Measurements from ENCODE around the gene RNF125.

RNF125 gene

DNA sequence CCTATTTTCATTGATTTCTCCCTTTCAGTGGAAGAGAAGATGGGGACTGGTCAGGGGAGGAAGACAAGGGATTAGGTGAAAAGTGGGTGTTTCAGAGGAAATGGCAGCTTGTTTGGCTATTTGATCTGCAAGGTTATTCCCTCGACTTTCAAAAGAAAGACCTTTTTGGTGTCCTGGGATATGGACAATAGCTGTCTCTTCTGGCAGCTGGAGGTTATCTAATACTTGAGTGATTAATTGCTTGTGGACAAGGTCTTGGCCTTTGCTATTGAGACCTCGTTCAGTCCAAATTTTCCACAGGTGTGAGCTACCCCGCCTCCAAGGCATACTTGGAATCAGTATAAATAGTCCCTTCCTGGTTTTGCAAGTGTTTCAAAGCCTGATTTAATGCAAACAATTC, 42.4 kb upstream of the RNF125 start:
- Histone ChIP-seq H3K9me3 (ENCODE audit: control insufficient read depth, insufficient read depth, low read depth, low read length) (no peaks in the 10 kb centered on the region), H3K36me3 (ENCODE audit: control insufficient read depth in 2 of 2, insufficient read depth in 1 of 2, low read length in 2 of 2) (no peaks in the 10 kb centered on the region)

GRCh38 chr18:31977270-31977872, 41.3 kb upstream of the RNF125 start:
- H3K36me3 ChIP-seq (ENCODE audit: control insufficient read depth in 2 of 2, insufficient read depth in 1 of 2, low read length in 2 of 2) = no peaks in the 10 kb centered on the region
- no peak overlapping the region for H3K4me3 ChIP-seq (ENCODE audit: low read depth, low read length)
- ChIA-PET CTCF (interaction anchor here (0.6 to 2.4 kb wide), 42 partner anchors 10 to 1008 kb away, joined by 3 to 19 read pairs (median 4); partner anchors contain the start of genes RNF125 and TRAPPC8), POLR2A (interaction anchor here (1.3 kb wide), 1 partner anchor 34 kb away, joined by 3 read pairs; the partner anchor contains the start of gene TRAPPC8)
- H3K9me3 ChIP-seq (ENCODE audit: control insufficient read depth, insufficient read depth, low read depth, low read length) = no peaks in the 10 kb centered on the region
- TF ChIP-seq CTCF (tag by site-specific recombination; IDR thresholded peaks at IDR 0.05) = 0 out of 2 replicates have a peak, but pooled peaks have one; percentile 23
- TF ChIP-seq ZNF654 (tag by site-specific recombination; IDR thresholded peaks at IDR 0.05; ENCODE audit: low read depth) = peak; percentile 70
- TF ChIP-seq ZNF473 (tag by site-specific recombination; IDR thresholded peaks at IDR 0.05) = no peak
- no peaks in the 10 kb centered on the region for H3K4me1 ChIP-seq (ENCODE audit: control insufficient read depth, insufficient read depth, low read length)
- H3K27ac ChIP-seq (ENCODE audit: extremely low read depth, low read depth, low read length) = no peak overlapping the region

More for the DNA sequence above, 42.4 kb upstream of the RNF125 start:
- POLR2A ChIA-PET = interaction anchor here (1.3 kb wide), 1 partner anchor 34 kb away, joined by 3 read pairs; the partner anchor contains the start of gene TRAPPC8
- Histone ChIP-seq H3K4me3 (ENCODE audit: low read depth, low read length) (no peak overlapping the region), H3K27ac (ENCODE audit: extremely low read depth, low read depth, low read length) (no peak overlapping the region), H3K4me1 (ENCODE audit: control insufficient read depth, insufficient read depth, low read length) (no peaks in the 10 kb centered on the region)
- CTCF ChIA-PET = interaction anchor here (0.7 to 2.4 kb wide), 17 partner anchors 9 to 1006 kb away, joined by 3 to 19 read pairs (median 5); partner anchors contain the start of gene RNF125
- TF ChIP-seq ZNF610 (tag by site-specific recombination; IDR thresholded peaks at IDR 0.05; ENCODE audit: borderline replicate concordance) (no peak), ZNF629 (tag by site-specific recombination; IDR thresholded peaks at IDR 0.05) (no peak), ZNF423 (tag by site-specific recombination; IDR thresholded peaks at IDR 0.05) (no peak), ZNF792 (tag by site-specific recombination; IDR thresholded peaks at IDR 0.05) (no peak), TRIM28 (IDR thresholded peaks at IDR 0.05; ENCODE audit: borderline replicate concordance, low read length) (no peak), ZBTB1 (tag by site-specific recombination; IDR thresholded peaks at IDR 0.05) (no peak), ZNF776 (tag by site-specific recombination; IDR thresholded peaks at IDR 0.05; ENCODE audit: borderline replicate concordance) (no peak), GFI1B (tag by site-specific recombination; IDR thresholded peaks at IDR 0.05) (no peak)

GRCh38 chr18:31978616-31979015, 40.0 kb upstream of the RNF125 start:
- H3K9me3 ChIP-seq (ENCODE audit: control insufficient read depth, insufficient read depth, low read depth, low read length) = no peaks in the 10 kb centered on the region
- no peak overlapping the region for H3K27ac ChIP-seq (ENCODE audit: extremely low read depth, low read depth, low read length)
- TF ChIP-seq TRIM28 (IDR thresholded peaks at IDR 0.05; ENCODE audit: borderline replicate concordance, low read length) (peak; percentile 99; the same call in 1 of the 2 replicates), ZEB2 (tag by site-specific recombination; IDR thresholded peaks at IDR 0.05) (no peak), SETDB1 (IDR thresholded peaks at IDR 0.05; ENCODE audit: insufficient read length, low read length) (peak; percentile 96), ZNF292 (tag by site-specific recombination; IDR thresholded peaks at IDR 0.05; ENCODE audit: borderline replicate concordance, low read depth) (no peak)
- ChIA-PET POLR2A (no interaction called here), CTCF (interaction anchor here (0.6 to 2.1 kb wide), 4 partner anchors 10 to 237 kb away, joined by 3 to 10 read pairs (median 3); no protein-coding TSS in a partner anchor)
- no peak overlapping the region for H3K4me3 ChIP-seq (ENCODE audit: low read depth, low read length)
- H3K36me3 ChIP-seq (ENCODE audit: control insufficient read depth in 2 of 2, insufficient read depth in 1 of 2, low read length in 2 of 2) = no peaks in the 10 kb centered on the region
- H3K4me1 ChIP-seq (ENCODE audit: control insufficient read depth, insufficient read depth, low read length) = no peaks in the 10 kb centered on the region

DNA sequence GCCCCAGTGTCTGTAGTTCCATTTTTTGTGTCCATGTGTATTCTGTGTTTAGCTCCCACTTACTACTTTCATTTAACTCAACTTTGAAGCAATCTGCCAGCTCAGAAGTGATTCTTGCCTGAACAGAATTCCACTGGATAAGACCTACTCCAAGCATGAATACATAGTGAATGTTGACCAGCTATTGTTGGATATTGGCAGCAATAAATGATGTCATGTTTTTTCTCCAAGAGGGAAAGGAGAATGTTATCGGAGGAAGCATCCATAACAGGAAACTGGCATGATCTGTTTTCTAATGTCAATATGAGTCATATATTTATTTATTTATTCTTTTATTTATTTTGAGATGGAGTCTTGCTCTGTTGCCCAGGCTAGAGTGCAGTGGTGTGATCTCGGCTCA, 38.9 kb upstream of the RNF125 start:
- Histone ChIP-seq H3K4me3 (ENCODE audit: low read depth, low read length) (no peak overlapping the region), H3K27ac (ENCODE audit: extremely low read depth, low read depth, low read length) (no peak overlapping the region), H3K4me1 (ENCODE audit: control insufficient read depth, insufficient read depth, low read length) (no peaks in the 10 kb centered on the region), H3K9me3 (ENCODE audit: control insufficient read depth, insufficient read depth, low read depth, low read length) (no peaks in the 10 kb centered on the region), H3K36me3 (ENCODE audit: control insufficient read depth in 2 of 2, insufficient read depth in 1 of 2, low read length in 2 of 2) (no peaks in the 10 kb centered on the region)
- TF ChIP-seq ZNF175 (tag by site-specific recombination; IDR thresholded peaks at IDR 0.05) = no peak
- TF ChIP-seq SCRT2 (tag by site-specific recombination; IDR thresholded peaks at IDR 0.05) = no peak
- no peak for TF ChIP-seq ZBTB48 (tag by site-specific recombination; IDR thresholded peaks at IDR 0.05)
- TF ChIP-seq KLF7 (tag by site-specific recombination; IDR thresholded peaks at IDR 0.05; ENCODE audit: borderline replicate concordance) = no peak
- TF ChIP-seq EGR2 (tag by site-specific recombination; IDR thresholded peaks at IDR 0.05; ENCODE audit: low read depth) = no peak
- TF ChIP-seq ZNF280D (tag by site-specific recombination; IDR thresholded peaks at IDR 0.05) = no peak
- TF ChIP-seq ZNF146 (tag by site-specific recombination; IDR thresholded peaks at IDR 0.05) = no peak
- no peak for TF ChIP-seq ZFHX2 (tag by site-specific recombination; conservative IDR thresholded peaks at IDR 0.05)
- ChIA-PET POLR2A (no interaction called here), CTCF (interaction anchor here (0.7 kb wide), 1 partner anchor 93 kb away, joined by 3 read pairs; no protein-coding TSS in a partner anchor)

All from HEK293 (cell line).